ENCODE results near the gene MAP2K1. TPM values are rescaled to one million over a fixed set of nuclear protein-coding genes. Genes with fewer than 3 reads are reported as not detected.
"Not testable (repeated sequence)": the region's sequence is repeated elsewhere in the genome, so short reads cannot be mapped to it uniquely, and the experiment has no call there.

Gene MAP2K1
- total RNA-seq, 1 donor from 2014 or later, result 78.8 TPM

- DNase-seq (ENCODE audit: extremely low read depth, low read depth, low spot score), result no peak
Measured at GRCh38 chr15:66422347-66422746, 35.6 kb downstream of the MAP2K1 start.

- DNase-seq (ENCODE audit: extremely low read depth, low read depth, low spot score), result no peak
Measured at GRCh38 chr15:66423149-66423548, 36.4 kb downstream of the MAP2K1 start.

- no peak for DNase-seq (ENCODE audit: extremely low read depth, low read depth, low spot score)
Measured at GRCh38 chr15:66424963-66425612, 38.4 kb downstream of the MAP2K1 start.

GRCh38 chr15:66425837-66426236, 39.1 kb downstream of the MAP2K1 start:
- no peak for DNase-seq (ENCODE audit: extremely low read depth, low read depth, low spot score)

DNA sequence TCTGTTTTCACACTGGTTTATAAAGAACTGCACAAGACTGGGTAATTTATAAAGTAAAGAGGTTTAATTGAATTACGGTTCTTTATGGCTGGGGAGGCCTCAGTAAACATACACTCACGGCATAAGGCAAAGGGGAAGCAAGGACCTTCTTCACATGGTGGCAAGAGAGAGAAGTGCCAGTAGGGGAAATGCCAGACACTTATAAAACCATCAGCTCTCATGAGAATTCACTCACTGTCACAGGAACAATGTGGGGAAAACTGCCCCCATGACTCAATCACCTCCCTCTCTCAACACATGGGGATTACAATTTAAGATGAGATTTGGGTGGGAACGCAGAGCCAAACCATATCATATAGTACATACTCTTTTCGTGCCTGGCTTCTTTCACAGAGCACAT, 42.4 kb downstream of the MAP2K1 start:
- no peak for DNase-seq (ENCODE audit: extremely low read depth, low read depth, low spot score)

DNA sequence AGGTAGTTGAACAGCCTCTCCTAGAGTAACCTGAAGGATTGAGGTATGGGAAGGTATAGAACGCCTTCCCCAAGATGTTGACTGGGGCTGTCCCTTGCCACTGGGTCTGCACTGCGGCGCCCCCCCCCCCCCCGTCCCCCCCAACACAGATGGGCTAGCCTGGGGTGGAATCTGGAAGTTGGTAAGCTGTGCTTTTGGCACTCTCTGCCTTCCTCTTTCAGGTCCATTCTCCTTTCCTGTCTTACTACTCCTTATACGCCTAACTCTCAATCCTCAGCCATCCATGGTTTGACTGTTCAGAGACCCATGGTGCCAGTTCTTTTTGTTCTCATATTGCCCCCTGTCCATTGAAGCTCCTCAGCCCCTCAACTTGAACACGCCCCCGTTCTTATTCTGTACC, 42.8 kb downstream of the MAP2K1 start:
- DNase-seq (ENCODE audit: extremely low read depth, low read depth, low spot score), result no peak

DNA sequence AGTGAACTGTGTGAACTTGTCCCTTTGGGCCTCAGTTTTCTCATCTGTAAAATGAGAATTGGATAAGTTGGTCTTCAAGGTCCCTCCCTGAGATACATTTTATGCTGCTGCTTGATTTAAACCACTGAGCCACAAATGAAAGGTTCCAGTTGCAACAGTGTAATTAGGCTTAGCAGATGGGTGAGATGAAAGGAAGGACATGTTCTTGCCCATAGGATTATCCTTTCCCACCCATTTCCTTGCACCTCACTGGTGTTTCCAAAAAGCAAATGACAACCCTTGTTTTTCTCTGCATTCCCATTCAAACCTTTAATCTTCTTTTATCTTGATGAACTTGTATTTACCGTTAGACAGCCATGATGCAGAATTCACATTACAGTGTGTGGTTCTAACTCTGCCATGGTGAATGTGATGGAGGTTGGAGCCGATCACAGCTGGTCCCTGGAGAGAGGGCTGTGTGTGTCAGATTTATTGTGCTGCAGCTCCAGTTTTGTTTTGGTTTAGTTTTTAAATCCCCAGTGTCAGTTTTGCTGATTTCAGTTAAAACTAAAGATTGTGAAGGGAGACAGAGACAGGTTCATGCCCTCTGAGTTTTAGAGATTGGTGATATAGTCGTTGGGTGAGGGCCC, 44.0 kb downstream of the MAP2K1 start:
- no peak for DNase-seq (ENCODE audit: extremely low read depth, low read depth, low spot score)

- no peak for DNase-seq (ENCODE audit: extremely low read depth, low read depth, low spot score)
Measured at GRCh38 chr15:66433726-66434125, 47.0 kb downstream of the MAP2K1 start.

DNA sequence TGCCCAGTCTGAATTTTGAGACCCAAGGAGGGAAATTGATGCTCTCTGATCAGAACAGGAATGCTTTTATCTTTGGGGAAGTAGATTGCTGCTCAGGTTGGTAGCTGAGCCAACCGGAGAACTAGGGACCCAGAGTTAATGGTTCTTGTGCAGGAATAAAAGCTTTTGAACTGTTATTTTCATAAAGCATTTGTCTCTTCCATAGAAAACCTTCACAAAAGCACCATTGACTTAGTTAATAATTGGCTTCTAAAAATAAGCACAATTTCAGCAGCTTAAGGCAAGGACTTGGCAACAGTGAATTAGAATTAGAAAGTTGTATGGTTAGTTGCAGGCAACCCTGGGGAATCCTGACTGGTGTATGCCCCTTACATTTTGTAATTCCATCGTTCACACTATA, 53.8 kb downstream of the MAP2K1 start:
- no peak for DNase-seq (ENCODE audit: extremely low read depth, low read depth, low spot score)

DNA sequence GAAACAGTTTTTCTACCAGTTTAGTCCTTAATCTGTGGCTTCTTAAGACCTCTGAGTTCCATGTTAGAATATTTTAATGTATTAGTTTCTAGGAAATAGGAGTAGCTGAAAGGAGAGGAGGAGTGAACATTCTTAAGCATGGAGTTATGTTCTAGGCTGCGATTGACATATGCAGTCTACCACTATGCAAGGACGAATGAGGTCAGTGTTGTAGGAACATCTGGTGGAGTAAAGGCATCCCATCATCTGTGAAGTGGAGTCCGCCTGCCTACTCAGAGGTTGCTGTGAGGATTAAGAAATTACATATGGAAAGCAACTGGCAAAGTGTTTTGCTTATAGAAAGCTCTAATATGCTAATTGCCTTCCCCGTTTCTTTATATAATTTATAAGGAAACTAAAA, 65.7 kb downstream of the MAP2K1 start:
- DNase-seq (ENCODE audit: extremely low read depth, low read depth, low spot score), result no peak

- no peak for DNase-seq (ENCODE audit: extremely low read depth, low read depth, low spot score)
Measured at GRCh38 chr15:66452971-66453580, 66.4 kb downstream of the MAP2K1 start.

DNA sequence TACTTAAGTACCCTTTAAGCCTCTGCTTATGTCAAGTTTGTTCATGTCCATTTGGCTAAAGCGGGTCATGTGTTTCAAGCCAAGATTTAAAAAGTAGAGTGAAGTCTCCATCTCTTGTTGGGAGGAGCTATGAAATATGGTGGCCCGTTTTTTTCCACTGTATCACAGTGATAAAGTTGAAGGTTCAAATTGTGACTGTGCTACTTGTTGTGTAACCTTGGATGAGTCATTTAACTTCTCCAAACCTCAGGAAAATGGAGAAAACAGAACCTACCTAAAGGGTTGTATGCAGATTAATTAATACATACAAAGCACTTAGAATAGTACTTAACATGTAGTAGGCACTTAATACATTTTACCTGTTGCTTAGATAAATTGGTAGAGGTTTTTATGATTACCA, 67.4 kb downstream of the MAP2K1 start:
- no peak for DNase-seq (ENCODE audit: extremely low read depth, low read depth, low spot score)

DNA sequence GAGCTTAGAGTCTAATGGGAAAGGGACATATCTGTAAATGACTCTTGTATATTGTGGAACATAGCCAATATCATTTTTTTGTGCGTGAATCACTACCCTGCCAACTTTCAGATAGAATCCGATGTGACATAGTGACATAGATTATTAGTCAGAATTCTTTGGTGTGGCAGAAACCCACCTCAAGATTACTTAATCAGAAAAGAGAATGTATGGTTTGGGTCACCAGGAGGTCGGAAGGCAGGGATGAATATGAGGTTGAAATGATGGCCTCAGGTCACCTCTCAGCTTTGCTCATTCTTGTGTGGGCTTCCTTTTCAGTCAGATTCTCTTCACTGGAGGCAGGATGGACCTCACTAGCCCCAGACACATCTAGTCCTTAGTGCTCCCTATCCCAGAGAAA, 69.5 kb downstream of the MAP2K1 start:
- no peak for DNase-seq (ENCODE audit: extremely low read depth, low read depth, low spot score)

GRCh38 chr15:66459818-66460615, 73.3 kb downstream of the MAP2K1 start:
- DNase-seq (ENCODE audit: extremely low read depth, low read depth, low spot score), result no peak

DNA sequence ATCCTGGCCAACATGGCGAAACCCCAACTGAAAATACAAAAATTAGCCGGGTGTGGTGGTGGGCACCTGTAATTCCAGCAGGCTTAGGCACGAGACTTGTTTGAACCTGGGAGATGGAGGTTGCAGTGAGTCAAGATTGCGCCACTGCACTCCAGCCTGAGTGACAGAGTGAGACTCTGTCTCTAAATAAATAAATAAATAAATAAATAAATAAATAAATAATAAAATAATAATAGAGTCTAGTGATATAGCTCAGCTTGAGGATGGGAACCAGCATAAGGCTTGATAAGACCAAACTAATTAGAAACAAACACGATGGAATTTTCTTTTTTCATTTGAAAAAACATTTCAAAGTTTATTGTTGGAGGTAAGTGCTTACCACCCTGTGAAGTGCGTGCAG, 74.6 kb downstream of the MAP2K1 start:
- DNase-seq (ENCODE audit: extremely low read depth, low read depth, low spot score), result not testable (repeated sequence)

DNA sequence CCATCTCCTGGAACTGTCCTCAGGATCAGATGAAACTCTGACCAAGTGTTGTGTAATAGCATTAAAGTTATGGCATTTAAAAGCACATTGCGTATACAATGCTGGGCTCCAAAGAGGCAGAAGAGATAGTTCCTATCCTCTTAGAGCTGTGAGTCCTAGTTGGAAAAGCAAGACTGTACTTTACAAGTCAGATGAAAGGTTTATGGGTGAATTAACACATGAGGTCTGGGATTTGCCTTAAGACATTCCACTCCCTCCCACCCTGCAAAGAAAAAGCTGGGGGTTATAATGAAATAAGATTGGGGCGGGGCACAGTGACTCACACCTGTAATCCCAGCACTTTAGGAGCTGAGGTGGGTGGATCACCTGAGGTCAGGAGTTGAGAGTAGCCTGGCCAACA, 75.2 kb downstream of the MAP2K1 start:
- DNase-seq (ENCODE audit: extremely low read depth, low read depth, low spot score), result no peak

- DNase-seq (ENCODE audit: extremely low read depth, low read depth, low spot score), result no peak
Measured at GRCh38 chr15:66462627-66463026, 75.9 kb downstream of the MAP2K1 start.

DNA sequence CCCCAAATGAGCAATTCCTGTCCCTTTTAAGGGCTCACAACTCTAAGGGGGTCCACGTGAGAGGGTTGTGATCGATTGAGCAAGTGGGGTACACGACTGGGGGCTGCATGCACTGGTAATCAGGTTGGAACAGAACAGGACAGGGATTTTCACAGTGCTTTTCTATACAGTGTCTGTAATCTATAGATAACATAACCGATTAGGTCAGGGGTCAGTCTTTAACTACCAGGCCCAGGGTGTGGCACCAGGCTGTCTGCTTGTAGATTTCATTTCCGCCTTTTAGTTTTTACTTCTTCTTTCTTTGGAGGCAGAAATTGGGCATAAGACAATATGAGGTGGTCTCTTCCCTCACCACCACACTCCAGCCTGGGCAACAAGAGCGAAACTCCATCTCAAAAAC, 78.6 kb downstream of the MAP2K1 start:
- DNase-seq (ENCODE audit: extremely low read depth, low read depth, low spot score), result not testable (repeated sequence)

GRCh38 chr15:66467162-66468040, 80.7 kb downstream of the MAP2K1 start:
- not testable (repeated sequence) for DNase-seq (ENCODE audit: extremely low read depth, low read depth, low spot score)

GRCh38 chr15:66470825-66471224, 84.1 kb downstream of the MAP2K1 start:
- DNase-seq (ENCODE audit: extremely low read depth, low read depth, low spot score), result not testable (repeated sequence)
